Measurements from ENCODE around the gene CDC7.

Gene CDC7

DNA sequence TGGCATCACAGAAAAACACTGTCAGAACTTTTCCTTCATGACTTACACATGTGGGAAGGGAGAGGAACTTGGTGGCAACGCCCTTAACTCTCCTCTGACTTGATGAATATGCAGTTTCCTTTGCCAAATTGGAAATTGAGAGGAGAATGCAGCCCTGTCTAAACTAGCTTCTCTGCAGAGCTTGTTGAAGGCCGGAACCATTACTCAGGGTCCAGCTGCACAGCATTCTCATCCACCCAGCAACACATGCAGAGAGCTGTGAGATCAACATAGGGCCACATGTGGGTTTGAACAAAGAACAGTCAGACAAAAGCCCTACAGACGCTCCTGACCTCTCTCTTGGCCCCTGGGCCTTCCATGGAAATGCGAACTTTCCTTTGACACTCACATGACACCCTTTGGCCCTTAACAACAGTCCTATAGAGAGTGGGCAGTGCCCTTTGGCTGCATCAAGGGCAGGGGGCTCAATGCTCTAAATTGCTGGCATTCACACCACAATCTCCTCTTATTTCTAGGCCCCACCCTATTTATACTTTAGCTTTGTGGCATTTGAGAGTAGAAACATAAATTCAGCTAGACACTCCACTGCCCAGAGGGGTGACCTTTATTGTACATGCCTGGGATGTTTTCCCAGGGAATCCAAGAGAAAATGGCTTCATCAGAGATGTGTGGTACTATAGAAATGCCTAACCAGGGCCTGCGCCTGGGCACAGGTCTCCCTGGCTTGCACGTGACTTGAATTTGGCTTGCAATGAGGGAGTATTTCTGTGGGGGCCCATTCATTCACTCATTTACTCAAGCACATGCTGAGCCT, 64.4 kb downstream of the CDC7 start:
- TF ChIP-seq ZNF274 (IDR thresholded peaks at IDR 0.05; ENCODE audit: low read depth, low read length), result no peak

DNA sequence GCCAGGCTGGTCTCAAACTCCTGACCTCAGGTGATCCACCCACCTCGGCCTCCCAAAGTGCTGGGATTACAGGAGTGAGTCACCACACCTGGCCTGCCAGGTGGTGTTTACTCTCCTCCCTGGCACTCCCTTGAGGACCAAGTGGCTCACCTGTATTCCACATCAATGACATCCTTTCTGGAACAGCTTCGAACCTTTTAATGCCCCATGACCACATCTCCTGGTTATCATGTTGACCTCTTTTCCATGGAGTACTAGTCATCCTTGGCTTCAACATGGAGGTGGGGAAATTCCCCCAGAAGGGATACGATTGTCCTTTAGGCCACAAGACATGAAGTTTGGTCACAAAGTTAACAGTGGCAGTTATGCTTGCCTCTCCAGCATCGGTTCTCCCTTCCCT, 66.9 kb downstream of the CDC7 start:
- H3K4me3 ChIP-seq (ENCODE audit: low read length), result no peak overlapping the region
- TF ChIP-seq ZNF274 (IDR thresholded peaks at IDR 0.05; ENCODE audit: low read depth, low read length), result no peak

More for the DNA sequence above, 64.4 kb downstream of the CDC7 start:
- H3K4me3 ChIP-seq (ENCODE audit: low read length), result no peak overlapping the region

DNA sequence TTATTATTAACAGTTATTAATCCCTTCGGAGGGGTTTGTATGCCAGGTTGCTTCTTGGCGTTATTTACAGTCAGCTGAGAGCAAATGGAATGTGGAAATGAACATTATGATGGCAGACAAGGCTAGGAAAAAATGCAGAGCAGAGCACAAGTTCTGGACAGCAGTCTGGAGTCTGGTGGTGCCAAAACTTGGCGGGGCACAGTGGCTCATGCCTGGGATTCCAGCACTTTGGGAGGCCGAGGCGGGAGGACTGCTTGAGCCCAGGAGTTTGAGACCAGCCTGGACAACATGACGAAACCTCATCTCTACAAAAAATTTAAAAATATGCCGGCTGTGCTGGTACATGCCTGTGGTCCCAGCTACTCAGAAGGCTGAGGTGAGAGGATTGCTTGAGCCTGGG, 67.6 kb downstream of the CDC7 start:
- H3K4me3 ChIP-seq (ENCODE audit: low read length), result no peak overlapping the region
- no peak for TF ChIP-seq ZNF274 (IDR thresholded peaks at IDR 0.05; ENCODE audit: low read depth, low read length)

DNA sequence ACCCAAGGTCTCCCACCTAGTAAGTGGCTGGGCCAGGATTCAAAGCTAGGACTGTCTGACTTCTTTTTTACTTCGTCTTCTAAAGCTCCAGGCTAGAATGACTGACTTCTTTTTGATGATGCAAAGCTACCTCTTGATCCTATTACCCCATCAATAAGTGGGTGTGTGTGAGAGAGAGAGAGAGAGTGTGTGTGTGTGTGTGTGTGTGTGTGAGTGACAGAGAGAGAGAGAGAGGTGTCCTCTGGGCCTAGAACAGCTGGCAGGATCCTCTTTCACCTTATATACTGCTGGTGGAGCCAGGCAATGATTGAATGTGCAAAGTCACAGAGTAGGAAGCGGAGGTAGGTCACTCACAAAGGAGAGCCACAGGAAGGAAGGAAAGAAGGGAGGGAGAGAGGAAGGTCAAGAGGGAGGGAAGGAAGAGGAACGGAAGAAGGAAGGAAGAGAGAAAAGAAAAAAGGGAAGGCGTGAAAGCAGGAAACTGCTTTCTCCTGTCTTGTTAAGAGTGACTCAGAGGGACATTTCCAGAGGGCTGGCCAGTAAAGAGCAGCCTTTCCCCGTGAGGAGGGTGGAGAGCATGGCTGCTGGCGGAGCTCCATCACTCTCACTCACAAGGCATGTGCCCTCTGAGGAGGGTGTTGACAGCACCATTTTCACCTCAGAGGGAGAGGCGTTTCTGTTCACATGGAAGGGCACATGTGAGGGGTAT, 68.9 kb downstream of the CDC7 start:
- H3K4me3 ChIP-seq (ENCODE audit: low read length), result no peak overlapping the region
- TF ChIP-seq ZNF274 (IDR thresholded peaks at IDR 0.05; ENCODE audit: low read depth, low read length), result no peak

DNA sequence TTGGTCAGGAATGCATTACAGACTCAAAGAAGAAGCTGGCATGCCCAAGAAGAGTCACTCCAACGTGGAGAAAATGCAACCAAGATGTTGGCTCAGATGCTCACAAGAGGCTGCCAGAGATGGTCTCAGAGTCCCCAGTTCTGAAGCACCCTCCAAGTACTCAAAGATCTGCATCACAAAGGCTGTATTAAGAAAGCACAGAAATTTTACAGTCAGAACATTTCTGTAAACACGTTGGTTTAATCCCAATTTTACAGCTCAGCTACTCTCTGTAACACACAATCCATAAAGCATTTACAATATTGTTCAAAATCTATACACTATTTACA, 69.4 kb downstream of the CDC7 start:
- no peak for TF ChIP-seq ZNF274 (IDR thresholded peaks at IDR 0.05; ENCODE audit: low read depth, low read length)

DNA sequence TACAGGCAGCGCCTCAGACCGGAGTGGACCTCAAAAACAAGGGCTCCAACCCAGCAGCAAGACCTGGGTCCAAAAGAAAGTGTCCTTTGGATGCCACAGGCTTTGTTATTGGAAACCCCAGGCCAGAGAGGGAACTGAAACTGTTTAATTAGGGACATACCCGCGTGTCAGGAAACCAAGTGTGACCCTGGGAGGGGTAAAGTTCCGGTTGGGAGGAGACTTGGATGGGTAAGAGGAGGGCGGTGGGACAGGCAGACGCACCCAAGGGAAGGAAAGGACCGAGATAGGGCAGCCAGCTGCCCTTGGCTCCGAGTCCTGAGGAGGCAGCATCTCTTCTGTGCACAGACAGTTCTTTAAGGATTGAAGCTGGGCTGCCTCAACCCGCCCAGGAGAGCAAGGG, 71.4 kb downstream of the CDC7 start:
- no peak for TF ChIP-seq ZNF274 (IDR thresholded peaks at IDR 0.05; ENCODE audit: low read depth, low read length)
- H3K4me3 ChIP-seq (ENCODE audit: low read length), result no peak overlapping the region; the same call in 1 of the 2 replicates

More for the DNA sequence above, 69.4 kb downstream of the CDC7 start:
- H3K4me3 ChIP-seq (ENCODE audit: low read length), result no peak overlapping the region
